Measurements from ENCODE around the gene EHHADH. TPM values are rescaled to one million over a fixed set of nuclear protein-coding genes. Genes with fewer than 3 reads are reported as not detected.

EHHADH gene
- total RNA-seq, 1 donor from 2014 or later = 7.7 TPM

GRCh38 chr3:185150561-185150960, 103.3 kb downstream of the EHHADH start:
- DNase-seq (ENCODE audit: low spot score) = peak; percentile 31

GRCh38 chr3:185149591-185149990, 104.3 kb downstream of the EHHADH start:
- no peak for DNase-seq (ENCODE audit: low spot score)

- DNase-seq (ENCODE audit: low spot score) = no peak
Observed at GRCh38 chr3:185145511-185145910, 108.3 kb downstream of the EHHADH start.

- no peak for DNase-seq (ENCODE audit: low spot score)
Observed at GRCh38 chr3:185144784-185145183, 109.1 kb downstream of the EHHADH start.

Other genes with a start within 250 kb of the EHHADH start
- gene C3orf70, start 101.0 kb downstream of the EHHADH start, total RNA-seq (ENCODE audit: insufficient read depth, low replicate concordance) = 38.5 TPM
- 28.4 TPM for gene MAP3K13, start 109.1 kb upstream of the EHHADH start, total RNA-seq (ENCODE audit: insufficient read depth, low replicate concordance)
- gene TMEM41A, start 245.0 kb upstream of the EHHADH start, total RNA-seq (ENCODE audit: insufficient read depth, low replicate concordance) = 14.2 TPM